NCI-H1105 treated with DMSO at 0.1 percent for 48 hours (cell line): ENCODE data around the gene SNU13.
"Not testable (repeated sequence)": the region's sequence is repeated elsewhere in the genome, so short reads cannot be mapped to it uniquely, and the experiment has no call there.

Experiments used
- DNase-seq: peaks from one replicate; lab custom pipeline; 2025; lab: John Stamatoyannopoulos, UW

Gene SNU13

GRCh38 chr22:41681616-41682015 is 7.1 kb downstream of the SNU13 start:
- peak; percentile 43 for DNase-seq

GRCh38 chr22:41676134-41676533 is 12.5 kb downstream of the SNU13 start:
- no peak for DNase-seq

GRCh38 chr22:41674846-41675340 is 13.8 kb downstream of the SNU13 start:
- no peak for DNase-seq

GRCh38 chr22:41672780-41673509 is 15.7 kb downstream of the SNU13 start:
- DNase-seq: no peak

GRCh38 chr22:41672096-41672495 is 16.6 kb downstream of the SNU13 start:
- DNase-seq: not testable (repeated sequence)

DNA sequence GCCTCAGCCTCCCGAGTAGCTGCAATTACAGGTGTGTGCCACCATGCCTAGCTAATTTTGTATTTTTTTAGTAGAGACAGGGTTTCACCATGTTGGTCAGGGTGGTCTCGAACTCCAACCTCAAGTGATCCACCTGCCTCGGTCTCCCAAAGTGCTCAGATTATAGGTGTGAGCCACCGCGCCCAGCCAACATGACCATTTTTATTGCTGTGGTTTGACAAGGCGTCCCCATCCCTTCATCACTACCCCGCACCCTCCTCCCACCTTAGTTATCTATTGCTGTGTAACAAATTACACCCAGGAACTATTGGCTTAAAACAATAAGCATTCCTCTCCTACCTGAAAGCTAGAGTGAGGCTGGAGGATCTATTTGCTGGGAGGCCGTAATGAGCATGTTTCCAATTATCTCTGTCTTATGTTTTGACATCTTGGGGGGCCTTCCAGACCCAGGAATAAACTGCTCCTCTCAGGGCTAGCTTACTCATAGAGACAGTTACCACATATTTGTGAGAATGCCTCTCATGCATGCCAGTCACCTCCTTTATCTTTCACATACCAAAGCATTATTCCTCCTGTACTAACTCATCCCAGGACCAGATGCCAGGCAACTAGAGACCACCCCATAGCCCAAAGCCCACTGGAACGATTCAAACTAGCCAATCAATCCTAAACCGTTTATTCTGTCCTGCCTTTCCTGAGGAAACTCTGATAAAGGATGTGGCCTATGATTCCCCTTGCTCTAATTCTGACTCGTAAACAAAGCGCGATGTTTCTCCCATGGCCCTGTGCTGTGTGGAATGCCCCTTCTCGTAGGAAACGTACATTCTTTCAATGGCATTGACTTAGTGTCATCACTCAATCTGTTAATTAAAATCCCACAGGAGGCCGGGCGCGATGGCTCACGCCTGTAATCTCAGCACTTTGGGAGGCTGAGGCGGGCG is 19.4 kb downstream of the SNU13 start:
- DNase-seq: no peak

- no peak for DNase-seq
Observed at GRCh38 chr22:41664951-41665350, 23.7 kb downstream of the SNU13 start.

GRCh38 chr22:41664490-41664889 is 24.2 kb downstream of the SNU13 start:
- DNase-seq: no peak

DNA sequence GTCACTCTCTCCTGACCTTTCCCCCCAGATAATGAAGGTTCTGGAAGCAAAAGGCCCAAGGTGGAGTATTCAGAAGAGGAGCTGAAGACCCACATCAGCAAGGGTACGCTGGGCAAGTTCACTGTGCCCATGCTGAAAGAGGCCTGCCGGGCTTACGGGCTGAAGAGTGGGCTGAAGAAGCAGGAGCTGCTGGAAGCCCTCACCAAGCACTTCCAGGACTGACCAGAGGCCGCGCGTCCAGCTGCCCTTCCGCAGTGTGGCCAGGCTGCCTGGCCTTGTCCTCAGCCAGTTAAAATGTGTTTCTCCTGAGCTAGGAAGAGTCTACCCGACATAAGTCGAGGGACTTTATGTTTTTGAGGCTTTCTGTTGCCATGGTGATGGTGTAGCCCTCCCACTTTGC is 25.1 kb downstream of the SNU13 start:
- not testable (repeated sequence) for DNase-seq

- DNase-seq: no peak
Observed at GRCh38 chr22:41661713-41662112, 27.0 kb downstream of the SNU13 start.

GRCh38 chr22:41661088-41661487 is 27.6 kb downstream of the SNU13 start:
- no peak for DNase-seq

DNA sequence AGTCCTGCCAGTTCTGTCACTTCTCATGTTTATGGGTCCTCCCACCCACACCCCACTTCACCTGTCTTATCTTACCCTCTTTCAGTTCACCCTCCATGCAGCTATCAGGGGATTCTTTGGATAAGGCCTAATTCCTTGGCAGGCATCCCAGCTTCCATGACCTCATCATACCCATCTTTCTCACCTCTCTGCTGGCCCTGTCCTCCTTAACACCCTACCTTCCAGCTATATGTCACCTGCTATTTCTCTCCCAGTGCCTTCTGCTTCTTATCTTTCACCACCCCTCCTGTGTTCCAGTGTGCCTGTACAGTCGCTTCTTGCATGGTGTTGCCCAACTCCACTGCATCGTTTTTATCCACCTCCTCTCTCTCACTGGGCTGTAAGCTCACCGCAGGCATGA is 28.3 kb downstream of the SNU13 start:
- no peak for DNase-seq

GRCh38 chr22:41659941-41660340 is 28.7 kb downstream of the SNU13 start:
- DNase-seq: no peak

DNA sequence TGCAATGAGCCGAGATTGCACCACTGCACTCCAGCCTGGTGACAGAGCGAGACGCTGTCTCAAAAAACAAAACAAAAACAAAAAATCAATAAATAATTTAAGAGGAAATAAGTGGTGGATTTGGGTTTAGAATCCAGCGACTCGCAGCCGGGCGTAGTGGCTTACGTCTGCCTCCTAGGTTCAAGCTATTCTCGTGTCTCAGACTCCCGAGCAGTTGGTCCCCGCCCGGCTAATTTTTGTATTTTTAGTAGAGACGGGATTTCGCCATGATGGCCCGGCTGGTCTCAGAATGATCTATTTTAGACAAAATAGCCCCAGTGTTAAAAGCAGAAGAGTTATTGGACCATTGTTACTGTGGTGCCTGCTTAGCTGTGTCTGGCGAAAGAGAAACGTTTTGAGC is 29.8 kb downstream of the SNU13 start:
- DNase-seq: no peak

GRCh38 chr22:41657709-41658108 is 31.0 kb downstream of the SNU13 start:
- no peak for DNase-seq

- no peak for DNase-seq
Observed at GRCh38 chr22:41656556-41656955, 32.1 kb downstream of the SNU13 start.

GRCh38 chr22:41654322-41654721 is 34.3 kb downstream of the SNU13 start:
- DNase-seq: no peak

DNA sequence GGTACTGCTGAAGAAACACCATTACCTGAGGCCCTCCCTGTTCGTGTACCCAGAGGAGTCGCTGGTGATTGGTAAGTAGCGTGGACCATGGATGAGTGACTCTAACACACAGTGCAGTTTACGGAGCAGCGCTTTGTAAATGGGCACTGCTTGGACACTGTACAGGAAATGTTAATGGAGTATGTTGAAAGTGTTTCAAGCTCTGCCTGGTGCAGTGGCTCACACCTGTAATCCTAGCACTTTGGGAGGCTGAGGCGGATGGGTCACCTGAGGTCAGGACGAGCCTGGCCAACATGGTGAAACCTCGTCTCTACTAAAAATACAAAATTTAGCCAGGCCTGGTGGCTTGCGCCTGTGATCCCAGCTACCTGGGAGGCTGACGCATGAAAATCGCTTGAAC is 37.8 kb downstream of the SNU13 start:
- DNase-seq: no peak

- no peak for DNase-seq
Observed at GRCh38 chr22:41650229-41650628, 38.4 kb downstream of the SNU13 start.

DNA sequence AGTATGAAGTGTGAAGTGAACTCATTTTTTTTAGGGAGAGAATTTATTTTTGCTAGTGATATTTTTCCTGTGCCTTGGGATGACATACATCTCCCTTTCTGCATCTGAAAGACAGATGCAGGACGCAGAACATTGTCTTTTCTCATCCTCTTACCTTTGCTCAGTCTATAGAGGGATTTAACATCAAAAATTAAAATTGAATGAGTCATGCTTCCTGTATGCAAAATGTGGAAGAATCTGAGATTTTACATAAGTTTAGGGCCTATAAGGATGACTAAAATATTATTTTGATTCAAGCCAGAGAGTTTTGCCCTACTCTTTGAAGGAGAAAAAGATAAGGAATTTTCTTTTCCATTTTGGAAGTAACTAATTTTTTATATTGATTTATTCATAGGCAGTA is 40.2 kb downstream of the SNU13 start:
- DNase-seq: no peak

GRCh38 chr22:41647771-41648170 is 40.9 kb downstream of the SNU13 start:
- DNase-seq: no peak

- DNase-seq: no peak
Observed at GRCh38 chr22:41642331-41643110, 46.1 kb downstream of the SNU13 start.
